HG03095 (cell line): ENCODE data around the gene TTC12.

Experiments used
- ATAC-seq: cut with Tn5 transposase; IDR thresholded peaks from one replicate; pipeline ENCODE4 v1.9.1; 2021; ENCODE audit warnings: moderate library complexity; ENCODE audit not compliant: unreplicated experiment

TTC12 gene, protein sequence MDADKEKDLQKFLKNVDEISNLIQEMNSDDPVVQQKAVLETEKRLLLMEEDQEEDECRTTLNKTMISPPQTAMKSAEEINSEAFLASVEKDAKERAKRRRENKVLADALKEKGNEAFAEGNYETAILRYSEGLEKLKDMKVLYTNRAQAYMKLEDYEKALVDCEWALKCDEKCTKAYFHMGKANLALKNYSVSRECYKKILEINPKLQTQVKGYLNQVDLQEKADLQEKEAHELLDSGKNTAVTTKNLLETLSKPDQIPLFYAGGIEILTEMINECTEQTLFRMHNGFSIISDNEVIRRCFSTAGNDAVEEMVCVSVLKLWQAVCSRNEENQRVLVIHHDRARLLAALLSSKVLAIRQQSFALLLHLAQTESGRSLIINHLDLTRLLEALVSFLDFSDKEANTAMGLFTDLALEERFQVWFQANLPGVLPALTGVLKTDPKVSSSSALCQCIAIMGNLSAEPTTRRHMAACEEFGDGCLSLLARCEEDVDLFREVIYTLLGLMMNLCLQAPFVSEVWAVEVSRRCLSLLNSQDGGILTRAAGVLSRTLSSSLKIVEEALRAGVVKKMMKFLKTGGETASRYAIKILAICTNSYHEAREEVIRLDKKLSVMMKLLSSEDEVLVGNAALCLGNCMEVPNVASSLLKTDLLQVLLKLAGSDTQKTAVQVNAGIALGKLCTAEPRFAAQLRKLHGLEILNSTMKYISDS

DNA sequence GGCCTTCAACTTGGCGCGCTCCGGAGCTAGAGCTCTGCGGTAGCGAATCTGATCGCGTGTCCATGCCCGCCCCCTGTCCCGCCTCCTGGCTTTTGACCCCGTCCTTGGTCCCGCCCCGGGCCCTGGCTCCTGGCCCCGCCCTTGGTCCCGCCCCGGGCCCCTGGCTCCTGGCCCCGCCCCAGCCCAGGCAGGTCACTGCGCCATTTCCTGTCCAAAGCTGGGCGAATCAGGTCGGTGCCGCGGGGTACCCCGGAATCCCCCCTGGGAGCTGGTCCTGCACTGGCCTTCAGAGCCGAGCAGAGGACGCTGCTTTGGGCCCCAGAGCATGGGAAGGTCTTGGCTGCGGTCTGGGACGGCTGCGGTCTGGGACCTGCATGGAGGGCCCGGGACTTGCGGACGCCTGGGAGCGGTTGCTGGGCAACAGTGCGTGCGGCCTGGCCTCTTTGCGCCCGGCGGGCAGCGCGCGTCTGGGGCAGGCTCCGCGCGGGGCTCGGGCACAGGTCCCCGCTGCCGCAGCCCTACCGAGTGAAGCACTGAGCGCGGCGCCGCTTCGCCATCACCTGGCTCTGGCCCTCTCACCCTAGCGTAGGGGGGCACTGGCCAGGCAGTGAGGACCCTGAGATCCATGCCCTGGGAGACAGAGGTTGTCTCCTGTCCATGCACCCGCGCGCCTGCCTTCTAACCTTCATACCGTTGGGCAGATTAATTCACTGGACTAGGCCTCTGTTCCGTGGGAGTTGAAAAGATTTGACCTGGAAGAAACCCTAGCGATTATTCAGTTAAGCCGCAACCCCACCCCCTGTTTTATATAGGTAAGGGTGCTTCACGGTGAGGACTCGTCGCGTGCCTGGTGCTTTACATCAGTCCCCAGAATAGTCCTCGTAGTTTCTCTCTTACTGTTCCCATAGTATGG lies at the start of gene TTC12:
TSS of gene TTC12 (plus strand) at position 195 of the 913 bp plus-strand sequence. CDS start 1,675 bp downstream, outside the sequence.
- peak; percentile 99 for ATAC-seq

DNA sequence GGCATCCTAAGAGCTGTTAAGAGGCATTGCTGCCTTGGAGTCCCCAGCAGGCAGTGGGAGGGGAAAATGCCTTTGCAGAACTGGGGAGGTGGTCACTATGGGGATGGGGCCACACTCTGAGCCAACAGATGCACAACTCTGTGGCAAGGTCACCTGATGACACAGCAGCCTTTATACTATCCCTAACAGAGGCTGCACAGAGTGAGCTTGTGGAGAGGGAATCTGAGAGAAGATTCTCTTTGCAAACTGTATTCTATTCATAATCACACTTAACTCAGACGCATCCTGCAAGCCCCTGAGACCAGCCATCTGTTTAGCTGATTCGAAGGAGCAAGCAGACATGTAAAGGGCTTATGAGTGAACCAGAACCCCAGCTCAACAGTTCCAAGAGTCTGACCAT lies 49.0 kb upstream of the TTC12 start:
- ATAC-seq, result no peak

DNA sequence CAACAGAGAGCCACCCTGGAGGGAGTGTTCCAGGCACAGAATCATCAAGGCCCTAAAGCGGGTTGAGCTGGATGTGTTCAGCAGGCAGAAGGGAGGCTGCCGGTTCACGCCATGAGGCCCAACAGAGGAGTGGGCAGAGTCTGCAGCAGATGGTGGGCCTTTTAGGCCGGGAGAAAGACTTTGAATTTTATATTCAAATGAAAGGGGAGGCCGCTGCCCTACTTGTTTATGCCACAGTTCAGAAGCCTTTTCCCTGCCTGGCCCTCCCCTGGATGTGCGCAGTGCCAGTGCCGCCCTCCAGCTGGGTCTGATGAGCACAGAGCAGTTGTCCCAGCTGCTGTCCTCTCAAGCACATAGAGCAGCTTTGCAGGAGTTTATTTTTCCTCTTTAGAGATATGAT lies 46.9 kb upstream of the TTC12 start:
- ATAC-seq, result no peak

DNA sequence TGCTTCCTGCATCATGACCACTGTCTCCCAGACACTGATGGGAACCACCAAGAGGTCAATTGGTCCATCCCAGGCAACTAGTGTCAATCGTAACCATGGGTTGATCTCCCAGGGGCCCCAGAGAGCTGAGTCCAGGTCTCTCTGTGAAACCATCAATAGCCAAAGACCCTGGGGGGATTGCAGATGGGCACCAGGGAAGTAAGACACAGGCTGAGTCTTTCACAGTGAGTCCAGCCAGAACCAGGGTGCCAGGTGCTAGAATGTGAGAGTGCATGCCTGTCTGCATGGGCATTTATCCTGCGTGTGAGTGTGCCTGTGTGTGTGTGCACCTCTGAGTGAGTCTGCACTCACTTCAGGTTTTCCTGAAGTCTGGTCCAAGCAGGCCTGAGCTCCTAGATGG lies 45.3 kb upstream of the TTC12 start:
- no peak for ATAC-seq

- ATAC-seq, result no peak
These were observed 44.7 kb upstream of the TTC12 start for GRCh38 chr11:113269636-113270035.

- no peak for ATAC-seq
These were observed 44.3 kb upstream of the TTC12 start for GRCh38 chr11:113270080-113270479.

- no peak for ATAC-seq
These were observed 42.7 kb upstream of the TTC12 start for GRCh38 chr11:113271551-113272245.

GRCh38 chr11:113272281-113272680 lies 42.1 kb upstream of the TTC12 start:
- ATAC-seq, result no peak

DNA sequence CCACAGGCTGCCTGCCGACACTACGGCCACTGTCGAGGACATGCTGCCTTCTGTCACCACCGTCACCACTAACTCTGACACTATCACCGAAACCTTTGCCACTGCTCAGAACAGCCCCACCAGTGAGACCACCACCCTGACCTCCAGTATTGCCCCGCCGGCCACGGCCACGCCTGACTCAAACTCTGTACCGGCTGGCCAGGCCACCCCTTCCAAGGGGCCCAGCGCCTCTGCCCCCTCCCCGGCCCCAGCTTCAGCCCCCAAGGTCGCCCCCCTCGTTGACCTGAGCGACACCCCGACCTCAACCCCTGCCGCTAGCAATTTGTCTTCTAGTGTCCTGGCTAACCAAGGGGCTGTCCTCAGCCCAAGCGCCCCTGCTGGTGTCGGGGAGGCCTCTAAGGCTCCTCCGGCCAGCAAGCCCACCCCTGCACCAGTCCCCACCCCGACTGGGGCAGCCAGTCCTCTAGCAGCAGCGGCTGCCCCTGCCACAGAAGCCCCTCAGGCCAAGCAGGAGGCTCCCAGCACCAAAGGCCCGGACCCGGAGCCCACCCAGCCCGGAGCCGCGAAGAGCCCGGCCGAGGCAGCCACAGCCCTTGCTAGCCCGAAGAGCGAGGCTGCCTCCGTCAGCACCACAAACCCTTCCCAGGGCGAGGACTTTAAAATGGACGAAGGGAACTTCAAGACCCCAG lies 41.3 kb upstream of the TTC12 start:
- ATAC-seq, result no peak

DNA sequence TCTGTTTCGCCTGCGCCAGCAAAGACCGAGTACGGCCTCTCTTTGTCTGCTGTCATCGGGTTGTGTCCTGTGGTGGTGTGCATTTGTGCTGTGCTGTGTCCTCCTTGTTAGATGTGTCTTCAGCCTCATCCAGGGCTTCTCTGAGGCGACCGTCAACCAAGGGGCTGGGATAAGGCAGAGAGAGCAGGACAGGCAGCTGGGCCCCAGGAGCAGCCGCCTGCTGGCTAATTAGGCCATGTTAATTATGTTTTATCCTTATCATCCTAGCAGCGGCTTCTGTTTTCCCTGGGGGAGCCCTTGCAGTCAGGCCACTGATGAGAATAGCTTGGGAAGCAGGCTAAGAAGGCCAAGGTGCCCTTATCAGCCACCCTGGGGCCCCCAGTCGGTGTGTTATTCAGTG lies 40.7 kb upstream of the TTC12 start:
- ATAC-seq, result no peak

GRCh38 chr11:113274713-113275582 lies 39.4 kb upstream of the TTC12 start:
- ATAC-seq, result no peak

GRCh38 chr11:113275602-113276001 lies 38.8 kb upstream of the TTC12 start:
- ATAC-seq, result no peak

GRCh38 chr11:113276466-113276865 lies 37.9 kb upstream of the TTC12 start:
- ATAC-seq, result no peak

DNA sequence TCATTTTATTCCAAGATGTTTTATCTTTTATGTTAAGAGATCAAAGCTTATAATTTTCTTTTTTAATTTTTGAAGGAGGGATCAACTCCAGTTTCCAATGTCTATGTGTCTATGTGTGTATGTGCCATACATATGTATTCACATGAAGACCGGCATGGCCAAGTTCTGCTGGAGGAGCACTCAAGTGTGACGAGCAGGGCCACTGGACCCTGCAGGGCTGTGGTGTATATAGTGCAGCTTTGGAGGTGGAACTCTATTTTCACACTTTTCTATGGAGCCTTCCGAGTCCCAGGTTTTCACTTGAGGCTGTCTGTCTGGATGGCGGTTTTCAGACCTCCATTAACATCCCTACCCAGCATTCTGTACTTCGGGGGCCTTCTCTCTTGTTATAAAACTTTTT lies 36.5 kb upstream of the TTC12 start:
- ATAC-seq, result no peak

- ATAC-seq, result no peak
These were observed 35.9 kb upstream of the TTC12 start for GRCh38 chr11:113278481-113278880.

DNA sequence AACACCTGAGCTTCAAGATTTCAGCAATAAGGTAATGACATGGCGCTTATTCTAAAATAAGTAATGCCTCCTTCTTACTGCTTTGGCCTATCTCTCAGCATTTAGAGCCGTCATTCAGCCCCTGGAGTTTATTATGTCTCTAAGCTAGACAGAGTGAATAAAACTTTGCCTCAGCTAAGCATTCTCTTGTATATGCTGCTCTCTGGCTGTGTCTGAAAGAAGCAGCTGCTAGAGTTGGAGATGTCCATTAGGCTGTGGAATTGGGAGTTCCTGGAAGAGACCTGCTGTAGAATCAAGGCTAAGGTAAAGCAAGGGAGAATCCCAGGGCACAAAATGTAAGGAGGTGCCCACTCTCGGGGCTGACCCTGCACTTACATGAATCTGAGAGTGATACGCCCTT lies 35.5 kb upstream of the TTC12 start:
- no peak for ATAC-seq

- no peak for ATAC-seq
These were observed 34.8 kb upstream of the TTC12 start for GRCh38 chr11:113279591-113279990.

GRCh38 chr11:113281052-113281725 lies 33.2 kb upstream of the TTC12 start:
- no peak for ATAC-seq
